ENCODE measurements around the gene GDF10.

DNA sequence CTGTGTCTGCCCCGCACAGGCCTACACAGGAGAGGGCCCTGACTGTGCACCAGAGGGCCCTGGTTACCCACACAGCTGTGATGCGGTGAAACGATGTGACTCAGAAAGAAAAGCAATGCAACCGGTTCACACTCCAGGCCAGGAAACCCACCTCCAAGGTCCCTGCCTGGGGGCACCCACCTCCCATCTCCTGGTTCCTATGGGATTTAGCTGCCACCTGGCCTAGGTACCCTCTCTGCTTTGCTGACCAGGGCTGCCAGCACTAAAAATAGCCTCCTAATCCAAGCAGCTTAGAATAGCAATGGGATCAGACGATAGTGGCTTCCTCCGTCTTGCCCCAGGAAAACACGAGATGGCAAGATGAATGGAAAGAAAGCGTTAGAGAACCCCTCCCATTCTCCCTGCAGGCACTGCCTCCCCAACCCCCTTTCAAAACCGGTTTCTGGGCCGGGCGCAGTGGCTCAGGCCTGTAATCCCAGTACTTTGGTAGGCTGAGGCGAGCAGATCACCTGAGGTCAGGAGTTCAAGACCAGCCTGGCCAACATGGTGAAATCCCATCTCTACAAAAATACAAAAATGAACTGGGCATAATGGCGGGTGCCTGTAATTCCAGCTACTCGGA is 60.5 kb downstream of the GDF10 start:
- TF ChIP-seq, protein P1, sequence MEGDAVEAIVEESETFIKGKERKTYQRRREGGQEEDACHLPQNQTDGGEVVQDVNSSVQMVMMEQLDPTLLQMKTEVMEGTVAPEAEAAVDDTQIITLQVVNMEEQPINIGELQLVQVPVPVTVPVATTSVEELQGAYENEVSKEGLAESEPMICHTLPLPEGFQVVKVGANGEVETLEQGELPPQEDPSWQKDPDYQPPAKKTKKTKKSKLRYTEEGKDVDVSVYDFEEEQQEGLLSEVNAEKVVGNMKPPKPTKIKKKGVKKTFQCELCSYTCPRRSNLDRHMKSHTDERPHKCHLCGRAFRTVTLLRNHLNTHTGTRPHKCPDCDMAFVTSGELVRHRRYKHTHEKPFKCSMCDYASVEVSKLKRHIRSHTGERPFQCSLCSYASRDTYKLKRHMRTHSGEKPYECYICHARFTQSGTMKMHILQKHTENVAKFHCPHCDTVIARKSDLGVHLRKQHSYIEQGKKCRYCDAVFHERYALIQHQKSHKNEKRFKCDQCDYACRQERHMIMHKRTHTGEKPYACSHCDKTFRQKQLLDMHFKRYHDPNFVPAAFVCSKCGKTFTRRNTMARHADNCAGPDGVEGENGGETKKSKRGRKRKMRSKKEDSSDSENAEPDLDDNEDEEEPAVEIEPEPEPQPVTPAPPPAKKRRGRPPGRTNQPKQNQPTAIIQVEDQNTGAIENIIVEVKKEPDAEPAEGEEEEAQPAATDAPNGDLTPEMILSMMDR (IDR thresholded peaks at IDR 0.05) = no peak
- TF ChIP-seq POLR2A (IDR thresholded peaks at IDR 0.05) = no peak
